ENCODE data around the gene TBC1D9B.
A peak's percentile ranks its signal among the peaks of the same experiment; 100 is the strongest.

Gene TBC1D9B

GRCh38 chr5:179869641-179870402 lies 37.9 kb downstream of the TBC1D9B start:
- DNase-seq (ENCODE audit: low read depth in 2 of 2), result no peak

- DNase-seq (ENCODE audit: low read depth in 2 of 2), result no peak
Observed at GRCh38 chr5:179869101-179869500, 38.6 kb downstream of the TBC1D9B start.

GRCh38 chr5:179868541-179868940 lies 39.2 kb downstream of the TBC1D9B start:
- DNase-seq (ENCODE audit: low read depth in 2 of 2), result no peak

- no peak for DNase-seq (ENCODE audit: low read depth in 2 of 2)
Observed at GRCh38 chr5:179867476-179867875, 40.2 kb downstream of the TBC1D9B start.

DNA sequence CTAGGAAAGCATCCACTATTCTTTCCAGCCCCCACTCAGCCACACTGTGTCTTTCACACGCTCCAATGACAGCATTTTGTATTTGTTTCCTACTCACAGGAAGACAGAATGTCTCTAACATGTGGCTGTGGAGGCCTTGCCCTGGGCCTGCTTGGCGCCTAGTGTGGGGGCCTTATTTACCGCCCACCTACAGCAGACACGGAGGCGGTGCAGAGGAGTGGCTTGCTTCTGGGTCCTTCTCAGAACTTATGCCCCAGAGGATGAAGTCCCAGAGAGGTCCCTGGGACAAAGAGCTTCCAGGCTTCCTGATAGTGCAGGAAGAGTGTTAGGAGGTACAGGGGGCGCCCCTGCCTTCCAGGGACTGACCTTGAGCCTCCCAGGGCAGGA lies 40.6 kb downstream of the TBC1D9B start:
- DNase-seq (ENCODE audit: low read depth in 2 of 2), result no peak

DNA sequence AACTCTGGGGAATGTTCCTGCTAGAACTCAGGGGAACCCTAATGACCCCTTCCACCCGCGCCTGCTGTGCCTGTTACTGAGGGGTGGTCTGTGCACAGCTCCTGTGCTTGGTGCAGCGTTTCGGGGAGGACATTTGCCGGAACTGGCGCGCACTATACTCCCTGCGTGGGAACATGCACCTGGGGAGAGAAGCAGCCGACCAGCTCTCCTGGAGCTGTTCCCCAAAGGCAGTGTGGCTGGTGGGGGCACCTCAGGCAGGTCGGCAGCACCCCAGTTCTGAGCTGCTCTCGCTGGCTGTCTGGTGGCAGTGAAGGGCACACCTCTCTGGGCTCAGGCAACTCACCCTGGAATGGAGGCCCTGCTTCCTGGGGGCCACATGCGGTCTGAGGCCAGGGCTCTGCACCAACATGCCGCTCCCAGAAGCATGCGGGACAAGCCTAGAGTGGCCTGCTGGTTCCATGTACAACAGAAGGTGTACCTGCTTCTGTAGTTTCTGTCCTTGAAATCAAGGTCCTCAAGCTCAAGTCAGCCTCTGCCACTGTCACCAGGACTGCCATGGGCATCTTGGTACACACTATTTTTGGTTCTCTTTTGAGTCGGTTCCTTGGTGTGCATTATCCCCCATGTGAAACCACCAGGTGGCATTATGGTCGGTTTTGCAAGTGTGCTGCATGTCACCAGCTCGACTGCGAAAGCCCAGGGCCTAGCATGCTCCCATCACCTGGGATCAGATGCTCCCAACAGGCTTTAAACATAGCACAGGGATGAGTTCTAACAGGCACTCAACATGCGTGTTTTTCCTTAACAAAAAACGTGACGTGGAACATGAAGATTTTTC lies 41.2 kb downstream of the TBC1D9B start:
- DNase-seq (ENCODE audit: low read depth in 2 of 2), result no peak

DNA sequence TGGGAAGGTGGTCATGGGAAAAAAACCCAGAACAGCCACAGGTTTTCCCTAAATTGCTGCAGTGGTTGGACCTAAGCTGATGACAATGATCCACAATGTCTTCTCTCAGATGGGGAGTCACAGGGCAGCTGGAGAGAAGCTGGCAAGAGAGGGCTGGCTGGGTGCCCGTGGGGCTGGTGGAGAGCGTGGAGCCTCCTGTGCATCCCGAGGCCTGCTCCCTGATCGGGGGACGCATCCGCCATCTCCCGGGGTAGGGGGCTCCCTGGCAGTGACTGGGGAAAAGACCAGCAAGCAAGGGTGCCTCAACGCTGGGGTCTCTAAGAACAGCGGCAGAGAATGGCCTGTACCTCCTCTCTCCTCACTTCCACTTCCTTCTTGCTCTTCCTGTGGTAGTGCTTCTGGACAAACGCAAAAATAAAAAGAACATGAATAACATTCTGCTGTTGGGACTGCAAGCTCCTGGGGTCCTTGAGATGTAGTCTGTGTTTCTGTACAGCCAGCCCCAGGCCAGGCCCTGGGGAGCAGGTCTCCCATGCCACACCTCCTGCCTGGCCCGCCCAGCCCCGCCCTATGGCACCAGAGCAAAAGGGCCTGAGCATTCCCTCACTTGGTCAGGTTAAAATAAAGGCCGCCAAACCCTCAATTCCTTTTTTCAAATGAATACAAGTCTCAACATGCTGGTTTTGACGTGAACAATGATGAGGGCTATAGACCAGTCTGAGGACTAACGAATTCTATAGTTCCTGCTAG lies 42.0 kb downstream of the TBC1D9B start:
- DNase-seq (ENCODE audit: low read depth in 2 of 2), result no peak

DNA sequence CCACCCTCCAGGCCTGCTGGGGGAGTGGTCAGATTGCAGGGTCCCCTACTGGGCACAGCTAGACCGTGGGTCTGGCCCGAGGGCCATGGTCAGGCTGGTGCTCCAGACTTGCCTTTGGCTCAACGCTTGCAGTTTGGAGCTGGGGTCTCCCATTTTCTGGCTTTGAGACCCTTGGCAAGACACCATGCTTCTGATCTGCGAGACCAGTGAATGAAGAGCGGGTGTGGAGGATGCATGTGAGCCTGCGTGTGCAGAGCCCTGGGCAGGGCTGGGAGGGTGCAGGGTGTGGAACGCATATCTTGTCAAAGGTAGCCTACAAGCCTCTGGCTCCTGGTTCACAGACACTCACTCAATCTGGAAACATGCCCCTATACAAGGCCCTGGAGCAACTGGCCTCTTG lies 43.0 kb downstream of the TBC1D9B start:
- DNase-seq (ENCODE audit: low read depth in 2 of 2), result no peak

DNA sequence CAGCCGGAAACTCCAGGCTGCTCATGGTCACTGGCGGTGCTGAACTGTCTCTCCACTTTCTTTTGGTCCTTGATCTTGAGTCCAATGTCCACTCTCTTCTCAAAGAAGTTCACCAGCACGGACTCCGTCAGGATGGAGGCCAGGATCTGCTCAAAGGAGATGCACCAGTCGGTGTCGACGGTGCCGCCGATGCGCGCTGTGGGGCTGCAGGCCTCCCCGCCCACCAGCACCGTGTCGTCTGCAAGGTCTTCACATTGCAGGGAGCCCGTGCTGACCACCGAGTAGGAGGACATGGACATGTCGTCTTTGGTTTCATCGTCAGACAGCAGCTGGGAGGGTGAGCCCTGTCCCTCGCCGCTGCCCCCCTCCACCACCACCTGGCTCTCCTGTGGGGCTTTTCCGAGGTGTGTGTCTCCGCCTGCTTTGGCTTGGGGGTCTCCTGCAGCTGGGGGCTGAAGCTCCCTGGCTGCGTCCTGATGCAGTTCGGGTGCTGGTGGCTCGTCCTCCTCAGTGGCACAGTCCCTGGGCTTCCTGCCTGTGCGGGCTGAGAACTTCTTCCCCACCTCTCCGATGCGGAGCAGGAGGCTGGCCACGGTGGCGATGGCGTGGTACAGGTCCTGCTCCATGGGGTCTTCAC lies 44.1 kb downstream of the TBC1D9B start:
- no peak for DNase-seq (ENCODE audit: low read depth in 2 of 2)

DNA sequence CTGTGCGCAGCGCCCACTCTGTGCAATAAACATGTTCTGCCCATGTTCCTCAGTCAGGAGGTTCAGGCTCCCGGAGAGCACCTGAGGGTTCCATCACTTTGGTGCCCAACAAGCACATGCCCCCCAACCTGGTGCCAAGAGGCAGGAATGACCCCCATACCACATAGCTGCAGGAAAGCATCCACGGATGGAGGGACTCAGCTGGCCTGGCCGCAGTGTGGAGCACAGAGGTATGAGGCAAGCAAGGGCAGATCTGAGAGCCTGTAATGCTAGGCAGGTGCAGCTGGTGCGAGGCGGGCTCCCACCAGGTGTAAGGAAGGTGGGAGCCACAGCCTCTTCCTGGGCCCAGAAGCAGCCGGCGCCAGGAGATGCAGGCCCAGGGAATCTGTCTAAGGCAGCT lies 44.8 kb downstream of the TBC1D9B start:
- DNase-seq (ENCODE audit: low read depth in 2 of 2), result no peak

- DNase-seq (ENCODE audit: low read depth in 2 of 2), result no peak
Observed at GRCh38 chr5:179862296-179862695, 45.4 kb downstream of the TBC1D9B start.

- no peak for DNase-seq (ENCODE audit: low read depth in 2 of 2)
Observed at GRCh38 chr5:179860301-179860700, 47.4 kb downstream of the TBC1D9B start.

- DNase-seq (ENCODE audit: low read depth in 2 of 2), result peak; percentile 90 to 91
Observed at GRCh38 chr5:179858586-179859427, 48.9 kb downstream of the TBC1D9B start, which contains the start of gene MRNIP. Gene MRNIP (minus strand): TSS chr5:179858817. CDS start chr5:179858796, 21 bp downstream.

- peak; percentile 26 to 39 for DNase-seq (ENCODE audit: low read depth in 2 of 2)
Observed at GRCh38 chr5:179858241-179858585, 49.5 kb downstream of the TBC1D9B start.

DNA sequence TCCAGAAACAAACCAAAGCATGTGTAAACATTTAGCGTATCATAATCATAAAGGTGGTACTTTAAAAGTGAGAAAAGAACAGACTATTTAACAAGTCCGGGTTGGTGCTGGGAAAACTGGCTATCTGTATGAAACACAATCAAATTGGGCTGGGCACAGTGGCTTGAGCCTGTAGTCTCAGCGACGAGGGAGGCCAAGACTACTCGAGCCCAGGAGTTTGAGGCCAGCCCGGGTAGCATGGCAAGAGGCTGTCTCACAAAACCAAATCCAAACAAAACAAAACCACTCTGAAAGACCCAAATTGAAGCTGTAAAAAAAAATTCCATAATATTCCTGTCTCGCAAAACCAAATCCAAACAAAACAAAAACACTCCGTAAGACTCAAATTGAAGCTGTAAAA lies 53.3 kb downstream of the TBC1D9B start:
- DNase-seq (ENCODE audit: low read depth in 2 of 2), result no peak

GRCh38 chr5:179852993-179853547 lies 54.6 kb downstream of the TBC1D9B start:
- no peak for DNase-seq (ENCODE audit: low read depth in 2 of 2)

DNA sequence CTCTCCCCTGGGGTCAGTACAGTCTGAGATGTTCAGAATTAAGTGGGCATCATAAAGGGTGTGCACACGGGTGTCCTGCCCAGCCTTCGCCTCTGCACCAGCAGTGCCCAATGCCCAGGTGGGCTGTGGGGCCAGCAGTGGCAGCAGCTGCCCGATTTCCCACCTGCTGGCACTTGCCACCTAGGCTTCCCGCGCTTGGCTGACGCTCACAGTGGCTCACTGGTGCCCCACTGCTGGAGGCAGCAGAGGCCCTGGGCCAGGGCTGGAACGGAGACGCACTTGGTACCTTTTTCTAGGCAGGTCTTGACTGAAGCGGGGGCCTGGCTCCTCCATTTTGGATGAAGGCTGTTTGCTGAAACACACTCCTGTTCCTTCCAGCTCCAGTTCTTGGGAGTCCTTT lies 66.1 kb downstream of the TBC1D9B start:
- DNase-seq (ENCODE audit: low read depth in 2 of 2), result no peak

DNA sequence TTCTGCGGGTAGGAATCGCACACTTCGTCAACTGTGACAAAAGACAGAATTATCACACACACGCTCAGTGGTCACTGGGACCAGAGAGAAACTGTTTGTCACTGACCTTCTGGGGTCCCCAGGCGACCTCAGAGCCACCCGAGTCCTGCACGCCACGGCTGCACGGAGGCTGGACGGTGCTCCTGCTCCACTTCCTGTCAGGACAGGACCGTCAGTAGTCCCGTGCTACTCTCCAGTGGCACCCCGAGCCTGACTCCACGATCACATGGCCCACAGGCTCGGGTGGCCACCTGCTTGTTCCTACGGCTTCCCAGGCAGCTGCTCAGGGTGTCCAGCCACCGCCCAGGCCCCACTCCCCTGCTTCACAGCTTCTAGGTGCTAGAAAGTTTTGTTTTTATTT lies 66.9 kb downstream of the TBC1D9B start:
- no peak for DNase-seq (ENCODE audit: low read depth in 2 of 2)

DNA sequence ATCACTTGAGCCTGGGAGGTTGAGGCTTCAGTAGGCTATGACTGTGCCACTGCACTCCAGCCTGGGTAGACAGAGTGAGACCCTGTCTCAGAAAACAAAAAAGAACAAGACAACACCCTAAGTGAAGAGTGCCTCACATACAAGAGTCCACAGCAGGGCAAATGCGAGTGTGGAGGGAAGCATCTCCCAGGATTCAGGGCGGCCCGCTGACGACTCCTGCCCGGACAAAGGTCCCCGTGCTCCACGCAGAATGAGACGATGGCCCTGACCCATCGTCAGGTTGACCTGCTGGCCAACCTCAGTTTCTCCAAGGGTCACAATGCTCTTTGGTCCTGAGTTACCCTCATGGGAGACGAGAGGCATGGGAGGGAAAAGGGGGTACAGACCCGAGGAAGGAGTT lies 67.4 kb downstream of the TBC1D9B start:
- DNase-seq (ENCODE audit: low read depth in 2 of 2), result no peak

GRCh38 chr5:179839328-179840256 lies 68.1 kb downstream of the TBC1D9B start:
- no peak for DNase-seq (ENCODE audit: low read depth in 2 of 2)
